DMS114 treated with DMSO at 0.1 percent for 48 hours (cell line): Measurements from ENCODE around the gene PTGS1.
A peak's percentile ranks its signal among the peaks of the same experiment; 100 is the strongest.
"Not testable (repeated sequence)": the region's sequence is repeated elsewhere in the genome, so short reads cannot be mapped to it uniquely, and the experiment has no call there.

Source experiments
- DNase-seq: peaks from one replicate; lab custom pipeline; 2025; ENCODE audit not compliant: unreplicated experiment; lab: John Stamatoyannopoulos, UW

Gene PTGS1

DNA sequence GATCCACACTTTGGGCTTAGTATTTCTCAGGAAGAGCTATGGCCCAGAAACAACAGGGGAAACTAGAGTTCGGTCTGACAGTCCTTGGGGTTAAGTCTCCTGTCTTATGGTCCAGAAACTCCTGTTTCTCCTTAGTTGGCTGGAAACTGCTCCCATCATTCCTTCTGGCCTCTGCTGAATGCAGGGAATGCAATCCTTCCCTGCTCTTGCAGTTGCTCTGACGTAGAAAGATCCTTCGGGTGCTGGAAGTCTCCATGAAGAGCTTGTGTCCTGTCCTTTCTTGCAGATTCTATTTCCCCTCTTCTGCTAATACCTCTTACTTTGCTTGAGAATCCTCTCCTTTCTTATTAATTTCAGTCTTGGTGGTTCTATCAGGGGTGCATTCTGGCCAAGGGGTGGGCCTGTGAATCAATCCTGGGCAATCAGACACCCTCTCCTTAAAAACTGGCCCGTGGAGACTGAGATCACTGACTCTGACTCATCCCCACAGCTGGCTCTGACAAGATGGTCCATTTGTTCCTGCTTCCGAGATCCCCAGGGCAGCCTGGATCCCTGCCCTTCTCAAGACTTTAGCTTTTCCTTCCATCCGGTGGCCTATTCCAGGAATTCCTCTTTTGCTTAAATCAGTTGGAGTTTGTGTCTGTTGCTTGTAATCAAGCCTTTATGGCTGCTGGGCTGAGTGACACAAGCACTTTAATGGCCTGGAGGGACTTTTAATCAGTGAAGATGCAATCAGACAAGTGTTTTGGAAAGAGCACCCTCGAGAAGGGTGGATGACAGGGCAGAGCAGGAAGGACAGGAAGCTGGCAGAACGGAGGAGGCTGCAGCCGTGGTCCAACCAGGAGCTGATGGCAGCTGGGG lies 23.7 kb downstream of the PTGS1 start:
- DNase-seq: no peak

DNA sequence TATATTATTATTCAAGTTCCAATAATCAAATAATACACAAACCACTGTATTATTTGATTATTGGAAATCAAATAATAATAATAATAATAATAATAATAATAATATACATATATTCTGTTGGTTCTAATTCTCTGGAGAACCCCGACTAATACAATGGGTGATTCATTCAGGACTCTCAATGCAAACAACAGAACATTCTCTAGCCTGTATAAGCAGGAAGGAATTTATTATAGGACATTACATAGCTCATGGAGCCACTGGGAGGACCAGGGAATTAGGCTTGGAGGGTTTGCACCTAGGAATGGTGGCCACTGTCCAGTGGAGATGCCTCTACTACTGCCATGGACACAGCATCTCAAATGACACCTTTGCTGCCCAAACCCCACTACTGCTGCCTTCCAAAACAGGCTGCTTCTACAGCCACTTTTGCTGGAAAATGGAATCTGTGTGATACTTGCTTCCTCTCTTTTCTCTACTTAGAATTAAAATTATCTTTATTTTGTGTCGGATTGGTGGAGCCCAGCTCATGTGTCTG lies 25.9 kb downstream of the PTGS1 start:
- no peak for DNase-seq

DNA sequence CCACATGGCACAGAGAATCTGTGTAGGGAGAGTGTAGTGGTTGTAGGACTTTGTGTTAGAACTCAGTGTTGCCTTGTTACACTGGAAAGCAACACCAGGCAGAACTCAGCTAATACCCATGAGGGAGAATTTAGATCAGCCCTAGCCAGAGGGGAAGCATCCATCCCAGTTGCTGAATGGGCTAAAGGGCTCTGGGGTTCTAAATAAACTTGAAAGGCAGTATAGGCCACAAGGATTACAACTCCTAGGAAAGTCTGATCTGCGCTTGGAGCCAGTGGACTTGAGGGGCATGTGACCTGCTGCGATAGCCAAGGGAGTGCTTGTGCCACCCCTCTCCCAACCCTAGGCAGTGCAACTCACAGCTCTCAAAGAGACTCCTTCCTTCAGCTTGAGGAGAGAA lies 26.9 kb downstream of the PTGS1 start:
- no peak for DNase-seq

DNA sequence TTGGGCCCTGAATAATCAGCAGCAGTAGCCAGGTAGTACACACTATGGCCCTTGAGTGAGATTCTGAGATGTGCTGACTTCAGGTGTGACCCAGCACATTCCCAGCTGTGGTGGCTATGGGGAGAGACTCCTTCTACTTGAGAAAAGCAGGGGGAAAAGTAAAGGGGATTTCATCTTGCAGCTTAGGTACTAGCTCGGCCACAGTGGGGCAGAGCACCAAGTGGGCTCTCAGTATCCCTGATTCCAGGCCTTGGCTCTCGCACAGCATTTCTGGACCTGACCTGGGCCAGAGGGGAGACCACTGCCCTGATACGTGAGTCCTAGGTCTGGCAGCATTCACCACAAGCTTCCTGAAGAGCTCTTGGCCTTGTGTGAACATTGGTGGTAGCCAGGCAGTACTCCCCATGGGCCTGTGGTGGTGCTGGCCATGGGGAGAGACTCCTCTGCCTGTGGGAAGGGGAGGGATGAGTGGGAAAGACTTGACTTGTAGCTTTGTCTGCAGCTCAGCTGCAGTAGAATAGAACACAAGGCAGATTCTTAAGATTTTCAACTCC lies 27.6 kb downstream of the PTGS1 start:
- no peak for DNase-seq

DNA sequence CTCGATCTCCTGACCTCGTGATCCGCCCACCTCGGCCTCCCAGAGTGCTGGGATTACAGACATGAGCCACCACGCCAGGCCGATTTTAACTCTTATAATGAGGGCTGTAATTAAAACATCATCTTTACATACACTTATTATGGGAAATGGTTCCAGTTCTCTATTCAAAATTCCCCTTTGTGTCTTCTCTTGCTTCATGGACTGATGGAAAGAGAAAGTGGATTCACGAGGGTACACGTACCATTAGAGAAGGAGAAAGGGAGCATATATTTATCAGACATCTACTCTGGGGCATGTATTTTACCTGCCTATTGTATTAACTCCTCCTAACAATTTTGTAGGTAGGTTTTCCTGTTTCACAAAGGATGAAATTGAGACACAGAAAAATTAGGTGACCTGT lies 31.1 kb downstream of the PTGS1 start:
- DNase-seq: no peak

DNA sequence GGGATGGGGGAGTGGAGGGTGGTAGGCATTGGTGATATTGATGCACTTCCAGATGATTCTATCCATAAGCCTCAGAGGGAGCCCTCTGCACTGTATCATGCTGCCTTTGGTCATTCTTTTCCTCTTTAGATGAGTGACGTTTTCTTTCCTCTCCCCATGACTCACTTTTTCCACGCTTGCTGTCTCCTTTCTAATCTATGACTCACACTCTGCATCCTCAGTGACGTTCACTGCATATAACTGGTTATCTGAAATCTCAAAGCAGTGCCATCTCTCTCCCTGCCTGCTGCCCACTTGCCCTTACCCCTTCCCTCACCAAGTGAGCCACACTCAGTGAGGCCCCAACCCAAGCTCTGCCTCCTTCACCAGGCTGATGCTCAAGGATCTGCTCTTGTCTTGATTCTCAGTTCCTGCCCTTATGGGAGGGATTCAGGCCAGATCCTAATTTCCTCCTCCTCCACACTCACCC lies 31.6 kb downstream of the PTGS1 start:
- DNase-seq: no peak

DNA sequence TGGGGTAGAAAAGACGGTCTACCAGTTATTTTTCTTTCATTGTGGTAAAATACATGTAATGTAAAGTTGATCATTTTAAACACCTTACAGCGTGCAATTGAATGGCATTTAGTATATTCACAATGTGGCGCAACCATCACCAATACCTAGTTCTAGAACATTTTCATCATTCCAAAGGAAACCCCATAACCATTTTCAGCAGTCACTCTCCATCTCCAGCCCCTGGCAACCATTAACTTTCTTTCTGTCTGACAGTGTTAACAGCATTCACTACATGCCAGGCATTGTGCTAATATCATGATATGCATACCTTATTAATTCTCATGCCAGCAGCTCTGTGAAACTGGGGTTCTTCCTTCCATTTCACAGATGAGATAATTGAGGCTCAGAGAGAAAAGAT lies 32.0 kb downstream of the PTGS1 start:
- no peak for DNase-seq

DNA sequence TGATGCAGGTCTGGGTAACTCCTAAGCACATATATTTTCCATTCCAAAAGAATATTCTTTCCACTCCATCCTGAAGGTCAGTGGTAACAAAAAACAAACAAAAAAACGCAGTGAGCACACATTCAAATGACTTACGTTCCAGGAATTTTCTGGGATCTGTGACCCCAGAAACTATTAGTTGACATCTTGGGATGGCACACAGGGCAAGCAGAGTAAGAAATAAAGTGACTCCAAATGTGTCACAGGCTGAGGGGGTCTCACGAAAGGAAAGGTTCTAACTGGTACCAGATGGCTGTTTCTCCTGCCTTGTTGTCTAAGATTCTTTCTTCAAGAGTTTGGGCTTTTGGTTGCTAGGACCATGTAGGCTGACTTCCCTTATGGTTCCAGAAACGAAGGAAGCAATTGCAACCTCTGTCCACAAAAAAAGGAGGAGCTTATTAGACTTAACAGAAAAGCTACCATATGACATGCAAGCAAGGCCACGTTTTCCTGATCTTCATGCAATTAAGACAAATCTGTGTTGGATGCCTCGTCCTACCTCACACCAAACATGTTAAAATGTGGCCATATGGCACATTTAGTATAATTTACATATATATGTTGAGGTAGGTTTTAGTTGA lies 32.7 kb downstream of the PTGS1 start:
- DNase-seq: no peak

DNA sequence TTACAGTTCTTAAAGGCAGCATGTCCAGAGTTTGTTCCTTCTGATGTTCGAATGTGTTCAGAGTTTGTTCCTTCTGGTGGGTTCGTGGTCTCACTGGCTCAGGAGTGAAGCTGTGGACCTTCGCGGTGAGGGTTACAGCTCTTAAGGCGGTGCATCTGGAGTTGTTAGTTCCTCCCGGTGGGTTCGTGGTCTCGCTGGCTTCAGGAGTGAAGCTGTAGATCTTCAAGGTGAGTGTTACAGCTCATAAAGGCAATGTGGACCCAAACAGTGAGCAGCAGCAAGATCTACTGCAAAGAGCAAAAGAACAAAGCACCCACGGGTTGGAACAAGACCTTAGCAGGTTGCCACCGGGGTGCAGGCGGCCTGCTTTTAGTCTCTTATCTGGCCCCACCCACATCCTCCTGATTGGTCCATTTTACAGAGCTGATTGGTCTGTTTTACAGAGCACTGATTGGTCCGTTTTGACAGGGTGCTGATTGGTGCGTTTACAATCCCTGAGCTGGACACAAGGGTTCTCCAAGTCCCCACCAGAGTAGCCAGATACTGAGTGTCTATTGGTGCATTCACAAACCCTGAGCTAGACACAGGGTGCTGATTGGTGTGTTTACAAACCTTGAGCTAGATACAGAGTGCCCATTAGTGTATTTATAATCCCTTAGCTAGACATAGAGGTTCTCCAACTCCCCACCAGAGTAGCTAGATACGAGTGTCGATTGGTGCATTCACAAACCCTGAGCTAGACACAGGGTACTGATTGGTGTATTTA lies 34.7 kb downstream of the PTGS1 start:
- peak; percentile 7 for DNase-seq

DNA sequence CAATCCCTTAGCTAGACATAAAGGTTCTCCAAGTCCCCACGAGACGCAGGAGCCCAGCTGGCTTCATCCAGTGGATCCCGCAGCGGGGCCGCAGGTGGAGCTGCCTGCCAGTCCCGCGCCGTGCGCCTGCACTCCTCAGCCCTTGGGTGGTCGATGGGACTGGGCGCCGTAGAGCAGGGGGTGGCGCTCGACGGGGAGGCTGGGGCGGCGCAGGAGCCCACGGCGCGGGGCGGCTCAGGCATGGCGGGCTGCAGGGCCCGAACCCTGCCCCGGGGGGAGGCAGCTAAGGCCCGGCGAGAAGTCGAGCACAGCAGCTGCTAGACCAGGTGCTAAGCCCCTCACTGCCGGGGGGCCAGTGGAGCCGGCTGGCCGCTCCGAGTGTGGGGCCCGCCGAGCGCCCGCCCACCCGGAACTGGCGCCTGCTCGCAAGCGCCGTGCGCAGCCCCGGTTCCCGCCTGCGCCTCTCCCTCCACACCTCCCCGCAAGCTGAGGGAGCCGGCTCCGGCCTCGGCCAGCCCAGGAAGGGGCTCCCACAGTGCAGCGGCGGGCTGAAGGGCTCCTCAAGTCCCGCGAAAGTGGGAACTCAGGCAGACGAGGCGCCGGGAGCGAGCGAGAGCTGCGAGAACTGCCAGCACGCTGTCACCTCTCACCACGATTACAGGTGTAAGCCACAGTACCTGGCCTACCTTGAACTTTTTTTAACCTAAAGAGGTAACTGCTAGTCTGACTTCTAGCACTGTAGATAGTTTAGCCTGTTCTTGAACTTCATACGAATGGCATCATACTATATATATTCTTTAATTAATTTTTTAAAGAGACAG lies 35.5 kb downstream of the PTGS1 start:
- DNase-seq: no peak

DNA sequence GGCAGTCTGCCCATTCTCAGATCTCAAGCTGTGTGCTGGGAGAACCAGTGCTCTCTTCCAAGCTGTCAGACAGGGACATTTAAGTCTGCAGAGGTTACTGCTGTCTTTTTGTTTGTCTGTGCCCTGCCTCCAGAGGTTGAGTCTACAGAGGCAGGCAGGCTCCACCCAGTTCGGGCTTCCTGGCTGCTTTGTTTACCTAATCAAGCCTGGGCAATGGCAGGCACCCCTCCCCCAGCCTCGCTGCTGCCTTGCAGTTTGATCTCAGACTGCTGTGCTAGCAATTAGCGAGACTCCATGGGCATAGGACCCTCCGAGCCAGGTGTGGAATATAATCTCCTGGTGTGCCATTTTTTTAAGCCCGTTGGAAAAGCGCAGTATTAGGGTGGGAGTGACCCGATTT lies 43.3 kb downstream of the PTGS1 start:
- not testable (repeated sequence) for DNase-seq

DNA sequence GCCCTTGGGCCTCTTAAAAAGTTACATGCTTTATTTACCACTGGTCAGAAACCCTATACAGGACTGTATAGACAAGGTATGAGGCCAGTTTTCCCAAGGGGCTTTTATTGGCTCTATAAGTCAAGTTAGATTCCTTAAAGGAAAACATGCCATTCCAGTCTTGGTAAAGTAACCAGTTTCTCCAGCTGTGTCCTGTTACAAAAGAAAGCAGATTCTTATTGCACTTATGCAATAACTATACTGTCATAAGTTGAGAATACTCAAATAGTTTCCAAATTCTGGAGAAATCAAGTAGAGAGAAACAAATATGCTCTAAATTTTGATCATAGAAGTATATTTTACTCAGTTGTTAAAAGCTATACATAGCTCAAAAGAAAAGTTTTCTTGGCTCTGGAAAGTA lies 47.2 kb downstream of the PTGS1 start:
- DNase-seq: no peak

DNA sequence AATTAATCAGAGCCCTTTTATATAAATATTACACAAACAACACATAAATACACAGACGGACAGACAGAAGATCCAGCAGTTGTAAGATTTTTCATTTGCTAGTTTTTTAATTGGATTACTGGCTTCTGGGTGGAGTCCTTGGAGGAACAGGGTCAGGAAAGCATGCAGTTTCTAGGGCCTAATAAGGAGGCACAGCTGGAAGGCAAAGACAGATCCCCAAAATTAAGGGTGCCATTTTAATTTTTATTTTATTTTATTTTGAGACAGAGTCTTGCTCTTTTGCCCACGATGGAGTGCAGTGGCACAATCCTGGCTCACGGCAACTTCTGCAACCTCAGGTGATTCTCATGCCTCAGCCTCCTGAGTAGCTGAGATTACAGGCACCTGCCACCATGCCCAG lies 49.5 kb downstream of the PTGS1 start:
- no peak for DNase-seq

DNA sequence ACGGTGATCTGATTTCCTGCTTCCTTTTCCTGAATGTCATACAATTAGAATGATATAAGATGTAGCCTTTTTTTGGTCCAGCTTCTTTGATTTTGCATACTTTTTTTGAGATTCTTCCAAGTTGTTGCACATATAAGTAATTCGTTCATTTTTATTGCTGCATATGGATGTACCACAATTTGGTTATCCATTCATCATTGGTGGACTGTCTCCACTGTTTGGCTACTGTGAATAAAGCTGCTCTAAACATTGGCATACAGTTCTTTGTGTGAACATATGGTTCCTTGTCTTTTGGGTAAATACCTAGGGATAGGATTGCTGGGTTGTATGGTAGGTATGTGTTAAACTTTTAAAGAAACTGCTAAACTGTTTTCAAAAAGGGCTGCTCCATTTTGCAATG lies 54.3 kb downstream of the PTGS1 start:
- DNase-seq: no peak

DNA sequence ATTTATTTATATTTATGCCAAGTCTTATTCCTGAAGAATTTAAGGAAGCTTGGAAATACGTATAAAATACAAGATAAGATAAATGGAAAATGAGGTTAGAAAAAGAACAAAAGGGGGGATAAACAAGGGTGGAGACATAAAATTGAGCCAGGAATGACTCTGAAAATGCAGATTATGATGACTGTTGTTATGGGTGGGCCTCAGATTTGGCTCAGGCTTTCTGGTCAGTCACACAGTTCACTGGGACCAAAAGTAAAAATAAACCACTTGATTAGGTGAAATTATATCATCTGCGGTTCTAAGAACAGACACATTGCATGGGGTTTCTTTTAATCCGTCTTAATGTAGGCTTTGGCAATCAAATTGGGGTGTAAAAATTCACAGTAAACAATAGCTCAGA lies 55.9 kb downstream of the PTGS1 start:
- no peak for DNase-seq

DNA sequence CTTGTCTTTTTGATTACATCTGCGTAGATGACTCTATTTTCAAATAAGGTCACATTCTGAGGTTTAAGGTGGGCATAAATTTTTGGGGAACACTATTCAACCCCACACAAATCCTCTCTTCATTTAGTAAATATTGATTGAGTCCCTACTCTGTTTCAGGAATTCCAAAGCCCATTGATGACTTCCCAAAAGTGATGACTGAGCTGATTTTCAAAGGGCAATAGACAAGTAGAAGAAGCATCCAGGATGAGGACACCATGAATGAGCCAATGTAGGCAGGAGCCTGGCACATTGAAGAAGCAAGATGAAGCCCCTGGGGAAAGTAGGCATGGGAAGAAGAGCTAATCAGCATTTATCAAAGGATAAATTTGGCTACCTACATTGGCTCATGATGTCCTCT lies 71.7 kb downstream of the PTGS1 start:
- DNase-seq: no peak

DNA sequence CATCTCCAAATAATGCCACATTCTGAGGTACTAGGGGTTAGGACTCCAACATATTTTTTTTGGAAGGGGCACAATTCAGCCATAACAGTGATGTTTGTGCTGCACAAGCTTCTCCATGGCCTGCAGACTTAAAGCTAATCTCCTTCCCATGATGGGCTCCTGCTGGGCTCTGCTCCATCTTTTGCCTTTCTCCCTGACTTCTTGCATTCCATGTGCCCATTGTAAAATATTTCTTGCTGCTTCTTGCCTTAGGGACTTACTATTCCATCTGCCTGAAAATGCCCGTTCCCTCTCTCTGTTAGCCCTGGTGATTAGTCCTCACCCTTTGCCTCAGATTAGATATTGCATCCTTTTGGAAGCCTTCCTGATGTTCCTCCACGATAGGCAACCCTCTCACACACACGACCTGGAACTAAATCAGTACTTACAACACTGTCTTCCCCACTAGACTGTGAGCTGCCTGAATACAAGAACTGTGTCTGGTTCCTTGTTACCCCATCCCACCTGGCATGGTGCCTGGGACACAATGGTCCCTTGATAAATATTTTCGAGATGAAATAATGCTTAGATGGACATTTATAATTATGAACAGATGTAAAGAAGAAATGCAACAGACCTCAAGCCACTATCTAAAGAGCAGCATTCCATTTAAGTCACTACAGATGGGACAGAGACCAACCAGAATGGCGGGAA lies 73.4 kb downstream of the PTGS1 start:
- no peak for DNase-seq
